Occipital lobe (tissue), 3 donors: ENCODE results near the gene VPS33B. TPM values are rescaled to one million over a fixed set of nuclear protein-coding genes. Genes with fewer than 3 reads are reported as not detected.

Experiments used
- DNase-seq: peaks from one replicate; lab custom pipeline; 2025; lab: John Stamatoyannopoulos, UW
- small RNA-seq: library from RNA; depleted of rRNA; stranded (forward); fragments of <200 nt; gene quantifications from one replicate; pipeline ENCODE3, GENCODE V24; 2014
- total RNA-seq: library from RNA; depleted of rRNA; stranded (reverse); fragments of >200 nt; gene quantifications from one replicate; pipeline ENCODE4 v1.2.3, GENCODE V29; 2014

Gene VPS33B
- total RNA-seq, 1 donor from 2014 or later = 12.5 TPM

DNA sequence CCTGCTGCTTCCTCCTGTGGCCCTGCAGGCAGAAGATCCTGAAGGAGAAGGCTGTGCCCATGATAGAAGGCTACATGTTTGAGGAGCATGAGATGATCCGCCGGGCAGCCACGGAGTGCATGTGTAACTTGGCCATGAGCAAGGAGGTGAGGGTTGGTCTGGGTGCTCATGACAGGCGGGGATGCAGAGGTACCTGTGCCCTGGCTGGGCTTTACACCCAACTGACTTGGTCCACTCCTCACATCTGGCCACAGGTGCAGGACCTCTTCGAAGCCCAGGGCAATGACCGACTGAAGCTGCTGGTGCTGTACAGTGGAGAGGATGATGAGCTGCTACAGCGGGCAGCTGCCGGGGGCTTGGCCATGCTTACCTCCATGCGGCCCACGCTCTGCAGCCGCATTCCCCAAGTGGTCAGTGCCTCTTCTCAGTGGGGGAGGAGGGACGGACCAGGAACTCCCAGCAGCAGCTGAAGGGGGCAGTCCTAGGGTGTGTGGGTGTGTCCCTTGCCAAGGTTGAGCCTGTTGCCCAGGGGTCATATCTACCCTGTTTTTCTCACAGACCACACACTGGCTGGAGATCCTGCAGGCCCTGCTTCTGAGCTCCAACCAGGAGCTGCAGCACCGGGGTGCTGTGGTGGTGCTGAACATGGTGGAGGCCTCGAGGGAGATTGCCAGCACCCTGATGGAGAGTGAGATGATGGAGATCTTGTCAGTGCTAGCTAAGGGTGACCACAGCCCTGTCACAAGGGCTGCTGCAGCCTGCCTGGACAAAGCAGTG lies 69.3 kb downstream of the VPS33B start:
- no peak for DNase-seq

- DNase-seq = no peak
Observed at GRCh38 chr15:90950676-90951075, 71.7 kb downstream of the VPS33B start.

DNA sequence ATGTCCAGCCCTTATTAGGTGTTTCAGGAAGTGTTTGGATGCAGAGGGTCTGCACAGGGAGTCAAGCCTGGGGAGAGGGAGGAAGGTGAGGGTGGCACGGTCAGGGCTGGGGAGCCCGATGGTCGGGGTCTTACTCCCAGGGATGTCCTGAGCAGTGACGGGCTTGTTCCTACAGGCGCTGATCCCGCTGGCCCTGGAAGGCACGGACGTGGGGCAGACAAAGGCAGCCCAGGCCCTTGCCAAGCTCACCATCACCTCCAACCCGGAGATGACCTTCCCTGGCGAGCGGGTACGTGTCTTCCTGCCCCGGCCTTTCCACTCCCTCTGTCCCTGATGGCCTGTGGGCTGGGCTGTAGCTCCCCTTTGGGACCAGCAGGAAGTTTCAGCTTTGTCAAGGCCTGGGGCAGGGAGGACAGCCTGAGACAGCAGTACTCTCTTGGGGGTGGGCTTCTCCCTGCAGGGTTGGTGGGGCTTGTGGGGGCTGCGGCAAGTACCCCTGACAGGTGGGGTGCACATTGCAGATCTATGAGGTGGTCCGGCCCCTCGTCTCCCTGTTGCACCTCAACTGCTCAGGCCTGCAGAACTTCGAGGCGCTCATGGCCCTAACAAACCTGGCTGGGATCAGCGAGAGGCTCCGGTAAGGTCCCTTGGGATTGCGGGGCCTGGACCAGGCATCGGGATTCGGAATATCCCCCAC lies 72.3 kb downstream of the VPS33B start:
- DNase-seq = no peak

Small RNA genes lying within 50 kb of the gene (small RNA-seq; reads per million reads assigned to genes)
- not detected for gene RF00019

Other genes starting within 250 kb of the VPS33B start
- 8.7 TPM for gene FURIN, start 154.0 kb downstream of the VPS33B start, total RNA-seq
- 4.8 TPM for gene FES, start 138.1 kb downstream of the VPS33B start, total RNA-seq
- 32.4 TPM for gene MAN2A2, start 119.3 kb downstream of the VPS33B start, total RNA-seq
- gene HDDC3, start 90.0 kb downstream of the VPS33B start, total RNA-seq = 11.7 TPM
- gene UNC45A, start 87.3 kb downstream of the VPS33B start, total RNA-seq = 35.7 TPM
- gene RCCD1, start 67.7 kb downstream of the VPS33B start, total RNA-seq = 17.9 TPM
- 15.8 TPM for gene PRC1, start 28.1 kb downstream of the VPS33B start, total RNA-seq
- gene SV2B, start 77.7 kb upstream of the VPS33B start, total RNA-seq = 33.5 TPM